Activated CD4-positive, alpha-beta T cell treated with anti-CD3 and anti-CD28 coated beads for 24 hours (primary cell): ENCODE measurements around the gene RAC2.
"Not testable (repeated sequence)": the region's sequence is repeated elsewhere in the genome, so short reads cannot be mapped to it uniquely, and the experiment has no call there.

ENCODE experiments used
- DNase-seq, 2 donors: peaks; one replicate each; pipeline ENCODE4 v3.0.0-alpha.2; 2020; ENCODE audit warnings: low read depth in 2 of 2

The RAC2 gene

GRCh38 chr22:37234736-37235711 lies 9.0 kb downstream of the RAC2 start:
- no peak for DNase-seq

GRCh38 chr22:37233751-37234631 lies 10.1 kb downstream of the RAC2 start:
- DNase-seq, result no peak

GRCh38 chr22:37233371-37233750 lies 10.7 kb downstream of the RAC2 start:
- not testable (repeated sequence) for DNase-seq

- DNase-seq, result no peak
Observed at GRCh38 chr22:37232140-37232998, 11.7 kb downstream of the RAC2 start.

- no peak for DNase-seq
Observed at GRCh38 chr22:37231406-37232139, 12.5 kb downstream of the RAC2 start.

GRCh38 chr22:37230673-37231405 lies 13.2 kb downstream of the RAC2 start:
- DNase-seq, result peak; percentile 72 to 81

- peak; percentile 81 to 83 for DNase-seq
Observed at GRCh38 chr22:37229805-37230672, 14.0 kb downstream of the RAC2 start.

GRCh38 chr22:37229012-37229804 lies 14.9 kb downstream of the RAC2 start:
- no peak for DNase-seq

GRCh38 chr22:37228106-37229011 lies 15.7 kb downstream of the RAC2 start:
- DNase-seq, result no peak

- no peak for DNase-seq
Observed at GRCh38 chr22:37226514-37226913, 17.6 kb downstream of the RAC2 start.

GRCh38 chr22:37226087-37226486 lies 18.0 kb downstream of the RAC2 start:
- no peak for DNase-seq

GRCh38 chr22:37225481-37225880 lies 18.6 kb downstream of the RAC2 start:
- DNase-seq, result no peak

GRCh38 chr22:37224757-37225420 lies 19.2 kb downstream of the RAC2 start:
- no peak for DNase-seq

GRCh38 chr22:37223965-37224551 lies 20.0 kb downstream of the RAC2 start:
- DNase-seq, result no peak

- no peak for DNase-seq
Observed at GRCh38 chr22:37222440-37222971, 21.6 kb downstream of the RAC2 start.
